RKO (cell line): Measurements from ENCODE around the gene PCSK4.

Experiments
- DNase-seq: peaks from one replicate; pipeline ENCODE4 v3.0.0-alpha.2; 2016; ENCODE audit warnings: low spot score

Gene PCSK4

GRCh38 chr19:1452802-1453524 is 37.2 kb downstream of the PCSK4 start:
- DNase-seq: no peak

- DNase-seq: no peak
Observed at GRCh38 chr19:1451916-1452801, 38.0 kb downstream of the PCSK4 start.

GRCh38 chr19:1450735-1451731 is 39.1 kb downstream of the PCSK4 start:
- DNase-seq: no peak

DNA sequence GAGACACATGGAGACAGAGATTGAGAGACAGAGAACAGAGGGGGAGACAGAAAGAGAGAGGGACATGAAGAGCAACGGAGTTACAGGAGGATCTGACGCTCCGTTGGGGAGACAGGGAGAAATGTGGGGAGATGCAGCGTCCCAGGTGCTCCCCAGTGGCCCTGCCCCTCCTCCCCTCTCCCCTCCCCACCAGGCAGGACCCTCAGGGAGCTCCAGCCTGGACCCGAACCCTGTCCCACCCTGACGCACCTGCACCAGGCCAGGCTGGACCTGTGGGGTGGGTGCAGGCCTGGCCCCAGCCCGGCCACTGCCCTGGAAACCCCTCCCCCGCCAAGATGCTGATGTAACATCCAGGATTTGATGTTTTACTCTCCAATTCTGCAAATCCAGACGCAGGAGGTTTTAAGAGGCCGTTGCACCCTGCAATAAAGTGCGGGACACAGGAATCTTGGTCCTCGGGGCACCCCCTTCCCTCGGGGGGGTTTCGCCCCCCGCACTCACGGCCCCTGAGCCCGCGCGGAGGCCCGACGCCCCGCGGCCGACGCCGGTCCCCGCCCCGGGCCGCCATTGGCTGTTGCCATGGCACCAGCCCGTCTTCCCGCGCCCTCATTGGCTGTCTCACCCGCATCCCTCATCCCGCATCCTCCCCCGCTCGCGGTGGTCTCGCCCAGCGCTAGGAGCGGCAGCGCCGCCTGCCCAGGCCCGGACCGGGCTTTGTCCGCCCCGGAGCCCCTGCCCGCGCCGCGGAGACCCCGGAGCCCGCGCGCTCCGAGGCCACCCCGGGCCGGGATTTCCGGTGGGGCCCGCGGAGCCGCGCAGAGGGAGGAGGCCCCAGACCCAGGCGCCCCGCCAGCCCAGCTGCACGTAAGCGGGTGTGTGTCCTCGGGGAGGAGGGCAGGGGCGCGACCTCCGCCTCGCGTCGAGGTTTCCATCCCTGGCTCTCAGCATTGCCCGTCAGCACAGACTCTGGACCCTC is 40.4 kb downstream of the PCSK4 start, which contains the start of gene APC2:
Gene APC2 (plus strand): TSS at position 655 of the 976 bp plus-strand sequence. CDS start 2,881 bp downstream, outside the sequence.
- DNase-seq: no peak

- no peak for DNase-seq
Observed at GRCh38 chr19:1447944-1448343, 42.2 kb downstream of the PCSK4 start.

GRCh38 chr19:1447504-1447903 is 42.6 kb downstream of the PCSK4 start:
- no peak for DNase-seq

DNA sequence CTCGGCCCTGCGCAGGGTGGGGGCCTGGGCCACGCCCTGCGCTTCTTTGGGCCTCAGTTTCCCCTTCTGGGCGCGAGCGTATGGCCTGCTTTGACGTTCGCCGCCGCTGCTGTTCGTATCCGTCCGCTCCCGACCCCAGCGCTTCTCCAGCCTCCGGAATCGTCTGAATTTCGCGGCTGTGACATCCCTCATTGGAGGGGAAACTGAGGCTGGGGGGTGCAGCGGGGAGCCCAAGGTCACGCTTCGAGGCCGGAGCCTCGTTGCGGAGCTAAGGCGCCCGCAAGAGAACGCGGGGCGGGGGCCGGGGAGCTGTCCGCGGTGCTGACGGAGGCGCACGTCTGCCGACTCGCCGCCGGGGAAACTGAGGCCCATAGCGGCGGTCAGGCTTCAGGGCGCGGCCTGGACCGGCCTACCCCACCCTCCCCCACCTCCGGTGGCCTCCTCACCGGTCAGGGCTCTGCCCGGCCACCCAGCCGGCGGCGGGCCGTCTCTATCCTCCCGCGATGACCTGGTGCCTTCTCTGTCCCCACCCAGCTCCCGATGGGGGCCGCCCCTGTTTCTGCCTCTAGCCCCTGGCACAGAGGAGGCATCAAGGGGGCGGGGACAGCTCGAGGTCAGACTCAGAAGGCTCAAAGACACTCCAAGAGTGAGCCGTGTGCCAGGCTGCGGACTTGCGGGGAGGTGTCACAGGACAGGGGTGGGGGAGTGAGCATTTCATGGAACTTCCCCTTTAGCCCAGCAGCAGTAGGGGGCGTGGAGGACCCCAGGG is 43.3 kb downstream of the PCSK4 start:
- no peak for DNase-seq

DNA sequence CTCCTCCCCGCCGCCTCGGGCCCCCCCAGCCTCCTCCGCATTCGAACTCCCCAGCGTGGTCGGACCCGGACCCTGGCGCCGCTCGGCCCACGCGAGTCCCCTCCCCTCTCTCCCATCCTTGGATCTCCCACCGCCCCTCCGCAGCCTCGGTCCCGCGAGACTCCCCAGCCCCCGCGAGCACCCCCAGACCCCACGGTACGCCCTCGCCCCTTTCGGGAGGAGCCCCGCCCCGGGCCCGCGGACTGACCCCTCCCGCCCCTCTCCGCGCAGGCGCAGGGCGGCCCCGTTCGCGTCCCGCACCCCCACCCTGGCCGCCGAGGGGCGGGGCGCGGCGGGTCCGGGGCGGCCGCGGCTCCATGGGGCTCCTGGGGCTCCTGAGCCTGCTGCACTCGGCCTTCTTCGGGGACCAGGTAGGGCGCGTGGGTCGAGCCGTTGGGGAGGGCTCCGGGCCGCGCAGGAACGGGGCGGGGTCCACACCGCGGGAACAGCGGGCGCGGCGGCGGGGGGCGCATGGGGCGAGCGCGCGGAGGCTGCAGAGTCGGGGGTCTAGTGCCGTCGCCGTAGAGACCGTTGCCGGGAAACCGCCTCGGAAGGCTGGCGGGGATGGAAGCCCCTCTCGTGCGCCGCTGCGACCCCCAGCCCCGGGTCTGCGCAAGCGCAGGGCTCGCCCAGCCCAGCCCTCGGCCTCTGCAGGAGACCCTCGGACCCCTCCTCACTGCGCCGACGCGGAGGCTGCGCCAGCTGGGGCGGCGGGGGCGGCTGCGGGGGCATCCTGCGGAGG is 44.0 kb downstream of the PCSK4 start:
- peak; percentile 47 for DNase-seq

GRCh38 chr19:1445185-1445931 is 44.8 kb downstream of the PCSK4 start:
- DNase-seq: peak; percentile 79

- DNase-seq: no peak
Observed at GRCh38 chr19:1441677-1442438, 48.3 kb downstream of the PCSK4 start.

DNA sequence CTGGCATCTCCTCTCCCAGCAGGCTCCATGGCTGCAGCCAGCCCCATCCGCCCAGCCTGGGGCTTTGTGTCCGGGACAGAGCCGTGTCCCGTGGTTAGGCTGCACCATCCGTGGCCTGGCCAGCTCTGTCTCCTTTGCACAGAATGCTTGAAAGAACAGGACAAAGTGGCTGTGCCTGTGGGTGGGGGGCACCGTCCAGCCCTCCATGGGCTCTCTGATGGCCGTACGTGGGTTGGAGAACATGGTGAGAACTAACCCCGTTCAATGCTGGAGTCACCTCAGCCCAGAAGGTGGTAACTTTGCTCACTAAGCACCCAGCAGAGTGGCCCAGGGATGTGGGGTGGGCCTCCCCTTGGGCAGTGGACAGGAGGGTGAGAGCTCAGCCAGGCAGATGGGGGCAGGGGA is 49.1 kb downstream of the PCSK4 start:
- no peak for DNase-seq

DNA sequence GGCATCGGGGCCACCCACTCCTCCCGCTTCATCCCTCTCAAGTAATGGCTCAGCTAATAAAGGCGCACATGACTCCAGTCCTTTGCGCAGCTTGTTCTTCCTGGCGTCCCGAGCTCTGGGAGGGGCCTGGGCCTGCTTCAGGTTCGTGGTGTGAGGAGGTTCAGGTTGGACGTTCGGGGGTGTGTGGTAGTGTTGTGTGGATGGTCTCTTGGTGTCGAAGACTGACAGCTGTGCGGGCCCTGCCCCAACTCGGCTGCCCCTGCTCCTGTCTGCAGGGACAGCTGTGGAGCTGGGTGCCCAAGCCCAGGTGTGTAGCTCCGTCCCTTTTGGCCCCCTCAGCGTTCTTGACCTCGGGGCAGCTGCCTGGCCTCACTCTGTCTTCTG is 49.7 kb downstream of the PCSK4 start:
- DNase-seq: no peak

DNA sequence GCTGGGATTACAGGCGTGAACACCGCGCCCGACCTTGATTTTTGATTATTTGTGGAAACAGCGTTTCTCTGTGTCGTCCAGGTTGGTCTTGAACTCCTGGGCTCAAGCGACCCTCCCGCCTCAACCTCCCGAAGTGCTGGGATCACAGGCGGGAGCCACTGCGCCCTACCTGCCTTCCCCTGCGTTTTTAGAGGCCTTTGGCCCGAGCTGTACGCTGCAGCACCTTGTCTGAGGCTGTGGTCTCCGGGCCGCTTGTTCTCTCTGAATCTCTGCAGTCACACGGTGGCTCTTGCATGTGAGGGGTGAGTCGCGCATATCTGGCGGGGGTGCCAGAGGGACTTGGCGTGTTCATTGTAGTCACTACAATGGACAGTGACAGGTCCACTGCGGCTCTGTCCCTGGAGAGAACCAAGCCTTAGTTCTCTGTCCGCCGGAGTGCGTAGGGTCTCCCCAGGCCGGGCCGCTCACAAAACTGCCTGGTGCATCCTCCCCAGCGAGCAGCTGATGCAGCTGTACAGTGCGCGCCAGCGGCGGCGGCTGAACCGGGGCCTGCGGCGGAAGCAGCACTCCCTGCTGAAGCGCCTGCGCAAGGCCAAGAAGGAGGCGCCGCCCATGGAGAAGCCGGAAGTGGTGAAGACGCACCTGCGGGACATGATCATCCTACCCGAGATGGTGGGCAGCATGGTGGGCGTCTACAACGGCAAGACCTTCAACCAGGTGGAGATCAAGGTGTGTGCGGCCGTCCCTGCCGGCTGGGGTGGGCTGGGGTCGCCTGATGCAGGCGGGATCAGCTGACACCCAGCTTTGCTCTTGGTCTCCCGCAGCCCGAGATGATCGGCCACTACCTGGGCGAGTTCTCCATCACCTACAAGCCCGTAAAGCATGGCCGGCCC is 50.4 kb downstream of the PCSK4 start:
- peak; percentile 42 for DNase-seq

- DNase-seq: no peak
Observed at GRCh38 chr19:1438933-1439354, 51.2 kb downstream of the PCSK4 start.

DNA sequence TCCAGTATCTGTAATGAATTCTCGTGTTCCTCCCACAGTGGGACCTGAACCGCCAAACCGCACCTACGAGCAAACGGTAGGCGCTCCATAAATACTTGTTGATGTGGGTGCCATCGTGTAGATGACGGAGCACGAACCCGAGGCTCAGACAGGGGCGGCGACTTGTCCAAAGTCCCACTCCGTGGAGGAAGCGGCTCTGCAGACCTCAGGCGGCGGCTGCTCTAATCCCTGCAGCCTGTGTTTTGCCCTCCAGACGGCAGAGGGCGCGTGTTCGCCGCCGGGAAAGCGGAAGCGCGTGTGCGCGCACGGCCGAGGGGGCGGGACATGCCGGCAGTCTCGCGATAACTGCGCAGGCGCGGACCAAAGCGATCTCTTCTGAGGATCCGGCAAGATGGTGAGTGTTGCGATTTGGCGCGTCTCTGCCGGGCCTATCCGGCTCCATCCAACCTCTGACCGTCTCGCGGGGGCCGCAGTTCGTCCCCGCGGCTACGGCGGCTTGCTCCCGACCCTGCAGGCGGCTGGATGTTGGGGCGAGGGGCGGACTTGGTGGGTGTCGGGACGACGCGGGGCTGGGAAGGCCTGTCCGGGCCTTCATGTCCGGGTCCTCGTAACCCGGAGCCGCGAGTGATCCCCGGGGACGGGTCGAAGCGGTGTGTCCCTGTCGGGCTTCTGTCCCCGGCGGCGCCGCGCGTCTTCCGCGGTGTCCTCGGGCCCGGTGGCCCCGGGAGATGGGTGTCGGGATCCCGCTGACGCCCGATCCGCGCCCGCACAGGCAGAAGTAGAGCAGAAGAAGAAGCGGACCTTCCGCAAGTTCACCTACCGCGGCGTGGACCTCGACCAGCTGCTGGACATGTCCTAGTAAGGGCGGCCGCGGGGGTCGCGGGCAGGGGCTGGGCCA is 51.9 kb downstream of the PCSK4 start, which contains the start of gene RPS15:
Gene RPS15 (plus strand): TSS at position 362 of the 898 bp plus-strand sequence. CDS start 30 bp downstream, at position 392.
- DNase-seq: peak; percentile 94
